Measurements from ENCODE around the gene RERG.

The RERG gene

GRCh38 chr12:15186597-15186996, 34.6 kb downstream of the RERG start:
- DNase-seq (ENCODE audit: low spot score) = no peak

DNA sequence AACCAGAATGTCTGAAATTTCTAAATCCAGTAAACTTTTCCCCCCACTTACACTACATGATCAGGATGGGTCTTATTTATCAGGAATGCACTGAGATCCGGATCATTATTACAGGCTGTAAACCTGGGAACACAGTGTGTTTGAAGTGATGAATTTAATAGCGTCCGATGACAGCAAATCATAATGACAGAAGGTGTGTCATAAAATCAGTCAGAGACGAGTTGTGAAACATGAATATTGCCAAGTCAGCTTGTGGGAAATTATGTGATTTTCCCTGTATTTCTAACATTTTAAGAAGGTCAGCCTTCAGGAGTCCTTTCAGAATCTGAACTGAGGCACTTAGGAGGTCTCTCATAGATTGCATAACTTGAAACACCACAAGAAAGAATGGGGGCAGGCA, 36.7 kb downstream of the RERG start:
- no peak for DNase-seq (ENCODE audit: low spot score)

DNA sequence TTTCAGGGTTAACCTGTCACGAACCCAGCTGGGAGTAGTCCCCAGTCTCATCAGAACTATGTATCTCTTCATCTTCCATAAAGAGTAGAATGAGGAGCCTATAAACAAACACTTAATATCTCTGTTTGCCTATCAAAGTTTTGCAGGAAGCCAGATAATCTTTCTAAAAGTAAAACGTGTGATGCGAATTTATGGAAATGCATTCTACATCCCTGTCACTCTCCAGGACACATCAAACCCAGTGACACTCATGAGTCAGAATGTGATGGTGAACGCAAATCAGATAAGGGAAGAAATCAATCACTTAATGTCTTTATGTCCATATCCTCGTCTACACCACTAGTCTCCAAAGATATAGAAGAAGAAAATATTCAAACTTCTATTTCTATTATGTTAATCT, 37.4 kb downstream of the RERG start:
- no peak for DNase-seq (ENCODE audit: low spot score)

GRCh38 chr12:15181017-15181683, 40.1 kb downstream of the RERG start:
- no peak for DNase-seq (ENCODE audit: low spot score)

- DNase-seq (ENCODE audit: low spot score) = no peak
Measured at GRCh38 chr12:15180325-15180724, 40.9 kb downstream of the RERG start.

DNA sequence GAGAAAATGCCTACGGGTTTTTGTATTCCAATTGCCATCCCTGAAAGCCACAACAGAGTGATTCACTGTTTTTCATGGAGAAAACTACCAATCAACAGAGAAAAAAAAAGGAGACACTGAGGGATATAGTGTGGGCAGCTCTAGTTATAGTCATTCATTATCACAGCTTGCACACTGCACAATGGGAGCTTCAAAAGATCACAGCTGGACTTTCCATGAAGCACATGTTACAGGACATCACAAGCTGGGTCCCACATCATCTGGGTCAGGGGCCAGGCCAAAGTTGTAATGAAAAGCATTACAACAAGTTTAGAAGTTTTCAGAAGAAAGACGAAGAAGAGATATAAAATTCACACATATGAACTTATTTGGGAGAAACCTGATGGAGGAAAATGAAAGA, 41.5 kb downstream of the RERG start:
- no peak for DNase-seq (ENCODE audit: low spot score)

- no peak for DNase-seq (ENCODE audit: low spot score)
Measured at GRCh38 chr12:15173142-15173541, 48.1 kb downstream of the RERG start.

DNA sequence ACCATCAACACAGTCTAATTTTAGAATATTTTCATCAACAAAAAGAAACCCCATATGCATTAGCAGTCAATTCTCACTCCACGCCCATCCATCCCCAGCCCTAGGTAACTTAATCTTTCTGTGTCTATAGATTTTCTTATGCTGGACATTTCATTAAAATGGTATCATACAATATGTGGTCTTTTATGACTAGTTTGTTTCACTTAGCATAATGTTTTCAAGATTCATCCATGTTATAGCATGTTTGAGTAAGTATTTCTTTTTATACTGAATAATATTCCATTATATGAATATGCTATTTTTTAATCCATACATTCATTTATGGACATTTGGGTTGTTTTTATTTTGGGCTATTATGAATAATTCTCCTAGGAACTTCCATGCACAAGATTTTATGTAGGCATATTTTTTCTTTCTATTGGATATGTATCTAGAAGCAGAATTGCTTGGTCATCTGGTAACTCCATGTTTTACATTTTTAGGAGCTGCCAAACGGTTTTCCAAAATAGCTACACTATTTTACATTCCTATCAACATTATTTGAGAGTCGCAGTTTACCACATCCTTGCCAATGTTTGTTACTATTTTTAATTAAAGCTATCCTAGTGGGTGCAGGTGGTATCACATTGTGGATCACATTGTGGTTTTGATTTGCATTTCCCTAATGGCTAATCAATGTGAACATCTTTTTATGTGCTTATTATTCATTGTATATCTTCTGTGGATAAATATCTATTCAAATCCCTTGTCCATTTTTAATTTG, 49.0 kb downstream of the RERG start:
- DNase-seq (ENCODE audit: low spot score) = no peak

DNA sequence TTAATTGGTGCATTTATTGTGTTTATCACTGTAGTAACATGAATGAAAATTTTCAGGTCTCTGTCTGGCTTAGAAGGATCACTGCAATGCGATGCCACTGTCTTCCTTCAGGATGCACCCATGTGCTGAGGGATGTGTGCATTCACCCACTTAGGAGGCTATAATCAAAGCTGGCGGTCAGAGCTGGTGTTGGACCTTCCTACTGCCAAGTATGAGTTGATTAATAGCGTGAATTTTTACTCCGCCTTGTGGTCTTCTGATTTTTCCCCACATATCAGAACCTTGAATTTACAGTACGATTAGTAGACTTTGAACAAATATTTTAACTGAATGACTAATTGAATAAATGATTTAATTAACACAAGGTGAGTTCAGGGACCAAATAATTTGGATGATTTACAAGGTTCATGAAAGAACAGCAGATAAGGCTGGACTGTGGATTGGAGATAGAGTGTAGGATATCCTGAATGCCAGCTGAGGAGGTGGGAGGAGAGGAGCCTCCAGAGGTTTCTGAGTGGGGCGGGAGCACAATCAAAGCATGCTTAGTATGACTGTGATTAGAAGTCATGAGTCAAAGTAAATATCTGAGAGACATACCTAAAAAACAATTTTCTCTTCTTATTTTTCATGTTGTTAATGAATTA, 50.1 kb downstream of the RERG start:
- DNase-seq (ENCODE audit: low spot score) = no peak

- no peak for DNase-seq (ENCODE audit: low spot score)
Measured at GRCh38 chr12:15168026-15168678, 53.1 kb downstream of the RERG start.

DNA sequence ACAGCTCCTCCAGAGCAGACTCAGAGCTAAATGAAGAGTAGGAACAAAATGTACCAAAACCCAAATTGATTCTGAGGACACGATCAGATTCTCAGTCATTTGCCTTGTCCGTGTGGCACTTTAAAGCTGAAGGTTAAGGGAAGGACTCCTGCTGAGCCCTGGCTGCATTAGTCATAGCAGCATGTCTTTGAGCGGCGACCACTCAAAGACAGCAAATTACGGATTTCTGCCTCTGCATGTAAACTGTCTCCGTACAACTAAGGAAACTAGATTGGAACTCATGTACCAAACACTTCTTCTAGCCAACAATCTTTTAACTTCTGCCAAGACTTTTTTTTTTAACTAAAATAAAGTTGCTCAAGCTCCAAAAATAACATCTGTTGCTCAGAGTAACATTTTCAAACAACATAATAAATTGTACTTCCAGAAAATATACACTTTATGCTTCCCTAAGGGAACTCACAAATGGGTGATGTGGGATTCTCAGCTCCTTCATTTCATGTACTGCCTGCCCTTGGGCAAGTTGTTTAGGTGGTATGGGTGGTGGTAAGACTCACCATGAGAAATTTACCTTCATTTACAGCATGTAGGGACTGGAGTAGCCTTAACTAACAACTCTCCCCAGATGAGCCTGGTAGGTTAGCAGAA, 56.1 kb downstream of the RERG start:
- DNase-seq (ENCODE audit: low spot score) = no peak

DNA sequence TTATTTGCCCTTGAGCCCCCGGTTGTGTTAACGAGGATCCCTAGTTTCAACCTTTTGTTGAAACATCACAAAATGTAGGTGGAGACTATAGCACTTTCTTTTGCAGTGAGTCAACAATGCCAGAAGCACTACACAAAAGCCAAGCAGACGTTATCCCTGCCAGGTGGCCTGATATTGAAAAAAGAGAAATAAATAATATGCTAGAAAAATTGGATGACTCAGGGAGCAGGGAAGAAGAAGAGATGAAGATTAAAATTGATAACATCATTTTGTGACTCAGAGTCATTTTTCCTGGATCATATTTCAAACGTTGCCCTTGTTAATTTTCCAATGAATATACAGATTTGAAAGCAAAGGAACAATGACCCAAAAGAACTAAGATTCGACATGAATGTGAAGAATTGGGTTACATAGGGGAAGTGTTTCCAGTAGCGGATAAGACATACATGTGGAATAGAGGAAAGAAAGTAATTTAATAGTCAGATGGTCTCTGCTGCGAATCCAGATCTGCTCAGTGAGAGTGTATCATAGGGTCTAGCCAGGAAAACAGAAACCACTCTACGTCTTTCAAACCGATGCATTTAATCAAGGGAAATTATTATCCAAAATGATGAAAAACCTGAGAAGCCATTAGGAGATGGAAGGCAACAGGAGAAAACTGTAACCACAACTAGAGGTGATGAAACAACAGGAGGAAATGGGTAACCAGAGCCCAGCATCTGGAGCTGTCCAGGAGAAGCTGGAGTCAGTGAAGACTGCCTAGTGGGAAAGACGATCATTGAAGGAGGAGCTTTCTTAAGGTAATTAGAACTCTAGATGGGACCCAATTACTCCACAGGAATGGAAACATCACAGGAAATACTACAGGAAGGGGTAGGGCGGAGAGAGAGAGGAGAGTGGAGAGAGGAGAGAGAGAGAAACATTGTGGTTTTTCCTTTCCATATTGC, 57.9 kb downstream of the RERG start:
- no peak for DNase-seq (ENCODE audit: low spot score)

DNA sequence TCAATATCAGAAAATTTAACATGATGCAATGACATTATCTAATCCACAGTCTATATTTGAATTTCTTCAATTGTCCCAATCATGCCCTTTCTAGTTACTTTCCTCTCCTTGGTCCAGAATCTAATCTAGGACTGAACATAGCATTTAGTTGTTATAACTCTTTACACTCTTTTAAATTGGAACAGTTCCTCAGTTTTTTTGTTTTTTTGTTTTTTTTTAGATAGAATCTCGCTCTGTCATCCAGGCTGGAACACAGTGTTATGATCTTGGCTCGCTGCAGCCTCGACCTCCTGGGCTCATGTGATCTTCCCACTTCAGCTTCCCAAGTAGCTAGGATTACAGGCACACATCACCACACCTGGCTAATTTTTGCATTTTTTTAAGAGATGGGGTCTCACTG, 63.1 kb downstream of the RERG start:
- DNase-seq (ENCODE audit: low spot score) = no peak

DNA sequence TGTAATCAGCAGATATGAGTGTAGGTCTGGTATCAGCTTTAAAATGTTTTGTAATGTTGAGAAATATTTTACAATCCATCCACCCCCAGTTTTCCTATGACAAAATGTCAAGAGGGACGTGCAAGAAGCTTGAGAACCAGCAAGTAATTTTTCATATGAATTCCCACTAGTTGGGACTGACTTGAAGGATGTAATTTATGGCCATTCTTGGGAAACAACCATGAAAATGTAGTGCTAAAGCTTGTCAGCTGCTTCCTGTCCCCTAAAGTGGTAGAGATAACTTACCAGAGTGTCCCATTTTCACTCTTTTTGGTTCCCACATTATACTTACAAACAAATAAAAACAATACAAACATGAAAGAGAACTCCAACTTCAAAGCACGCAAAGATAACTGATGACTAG, 63.9 kb downstream of the RERG start:
- DNase-seq (ENCODE audit: low spot score) = no peak

GRCh38 chr12:15155271-15155670, 65.9 kb downstream of the RERG start:
- no peak for DNase-seq (ENCODE audit: low spot score)

GRCh38 chr12:15154103-15154502, 67.1 kb downstream of the RERG start:
- DNase-seq (ENCODE audit: low spot score) = no peak

GRCh38 chr12:15152868-15153267, 68.3 kb downstream of the RERG start:
- no peak for DNase-seq (ENCODE audit: low spot score)

GRCh38 chr12:15152456-15152855, 68.8 kb downstream of the RERG start:
- DNase-seq (ENCODE audit: low spot score) = no peak

DNA sequence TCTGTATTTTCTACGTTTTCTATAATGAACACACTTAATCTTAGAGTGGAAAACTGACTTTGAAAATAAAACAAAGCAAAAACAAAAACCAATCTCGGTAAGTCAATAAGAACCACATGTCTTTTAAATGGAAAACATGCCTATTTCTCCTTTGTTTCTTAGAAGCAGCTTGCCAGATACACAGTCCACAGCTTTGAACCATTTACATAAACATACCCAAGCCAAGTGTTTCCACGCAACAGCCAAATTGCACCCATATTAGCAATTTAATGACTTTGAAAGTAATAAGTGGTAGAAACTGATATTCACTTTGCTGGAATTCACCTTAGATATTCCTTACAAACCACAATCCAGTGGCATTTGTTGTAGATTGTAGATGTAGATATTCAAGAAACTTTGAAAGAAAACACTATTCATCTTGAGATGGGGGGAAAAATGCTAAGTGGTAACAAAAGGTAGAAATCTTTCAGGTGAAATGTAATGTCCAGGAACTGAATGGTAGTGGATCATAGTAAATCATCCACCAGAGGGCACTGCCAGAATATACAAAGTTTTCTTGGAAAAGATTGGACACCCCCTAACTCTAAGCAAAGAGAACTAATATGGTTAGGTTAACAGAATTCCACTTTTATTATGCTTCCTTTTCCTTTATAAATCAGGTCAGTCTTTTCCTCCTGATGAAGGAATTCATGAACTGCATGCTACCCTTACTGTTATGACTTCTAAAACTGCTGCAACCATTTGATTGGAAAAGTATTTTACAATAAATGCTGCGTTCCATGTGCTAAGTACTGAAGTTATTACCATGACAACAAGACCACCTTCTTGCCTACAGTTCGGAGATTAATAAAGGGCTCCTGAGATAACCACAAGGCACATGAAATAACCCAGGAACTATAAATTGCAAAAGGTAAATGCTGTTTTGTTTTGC, 69.8 kb downstream of the RERG start:
- no peak for DNase-seq (ENCODE audit: low spot score)

- no peak for DNase-seq (ENCODE audit: low spot score)
Measured at GRCh38 chr12:15146585-15146984, 74.6 kb downstream of the RERG start.

Data from ecto neural progenitor cell (in vitro differentiated cells).